HCT116 (cell line): ENCODE data around the gene HAGH. TPM values are rescaled to one million over a fixed set of nuclear protein-coding genes. Genes with fewer than 3 reads are reported as not detected.

Experiments
- ATAC-seq: fragments of 200-7000 bp; cut with Tn5 transposase; 2 replicates; pipeline ENCODE4 v1.9.1; 2020; ENCODE audit warnings: mild to moderate bottlenecking, moderate library complexity
- BruUV-seq: library from RNA; stranded (reverse); fragments of 400-500 nt; replicated peaks from 2 replicates; lab custom pipeline; 2021; lab: Mats Ljungman, UMichigan
- CTCF ChIA-PET: fragments of 300-600 bp; sonication (Branson Sonifier 250); formaldehyde crosslinking; loops from one replicate; lab custom pipeline; 2021; ENCODE audit warnings: antibody characterized with exemption; lab: Charles Lee
- POLR2A ChIA-PET: fragments of 300-600, 350-600 bp; sonication (Branson Sonifier 250); formaldehyde crosslinking; loops from one replicate; lab custom pipeline; 2021; ENCODE audit warnings: antibody characterized with exemption; lab: Charles Lee
- RAD21 ChIA-PET, 2 experiments: fragments of 300-600 bp; sonication (Branson Sonifier 250); formaldehyde crosslinking; loops; one replicate each; lab custom pipeline; 2023; ENCODE audit warnings: low total read pairs in 2 of 2; ENCODE audit not compliant: uncharacterized antibody in 2 of 2, unreplicated experiment in 2 of 2, low non-redundant PET in 1 of 2; lab: Charles Lee
- DNase-seq: peaks from one replicate; pipeline ENCODE4 v3.0.0-alpha.2; 2010; ENCODE audit warnings: low read depth, low spot score
- H2AFZ ChIP-seq: fragments of 200-600 bp; shearing (Covaris generic), sonication (generic); 2 replicates; pipeline ENCODE4 v1.6.1; 2017; ENCODE audit warnings: low read depth, mixed run types, mixed read lengths, antibody characterized with exemption, low read length; ENCODE audit not compliant: poor library complexity, severe bottlenecking
- H3K27ac ChIP-seq: 2 replicates; pipeline ENCODE4 v1.5.1; 2012; ENCODE audit warnings: low read depth, low read length
- H3K27me3 ChIP-seq: fragments of 200-600 bp; sonication (generic); 2 replicates; pipeline ENCODE4 v1.6.1; 2016; ENCODE audit warnings: mixed run types, low read length, mixed read lengths; ENCODE audit not compliant: insufficient read depth
- H3K36me3 ChIP-seq, 2 experiments: fragments of 200-500 bp in 1 of 2; fragments of 200-600 bp in 1 of 2; sonication (Bioruptor generic) in 1 of 2; sonication (generic) in 1 of 2; 2 replicates each; pipeline versions ENCODE4 v1.5.1 to v1.6.1; 2014 to 2016; ENCODE audit warnings: low read length in 2 of 2, inconsistent platforms in 1 of 2, mixed read lengths in 1 of 2, mixed run types in 1 of 2; ENCODE audit not compliant: insufficient read depth in 2 of 2, control insufficient read depth in 1 of 2
- H3K4me1 ChIP-seq, 2 experiments: fragments of 200-600 bp in 1 of 2; sonication (generic) in 1 of 2; 2 replicates each; pipeline versions ENCODE4 v1.5.1 to v1.6.1; 2012 to 2017; ENCODE audit warnings: low read length in 2 of 2, inconsistent platforms in 1 of 2, mild to moderate bottlenecking in 1 of 2, mixed read lengths in 1 of 2, mixed run types in 1 of 2, moderate library complexity in 1 of 2; ENCODE audit not compliant: insufficient read depth in 2 of 2, control insufficient read depth in 1 of 2
- H3K4me2 ChIP-seq: fragments of 200-600 bp; sonication (generic); 2 replicates; pipeline ENCODE4 v1.6.1; 2017; ENCODE audit warnings: mixed run types, low read length, mixed read lengths
- H3K4me3 ChIP-seq, 2 experiments: fragments of 200-600 bp in 1 of 2; sonication (generic) in 1 of 2; replicated peaks in 1 of 2; 2 replicates each; pipeline ENCODE4 v1.5.1; 2011 to 2016; ENCODE audit warnings: low read length in 2 of 2, control low read depth in 1 of 2, low read depth in 1 of 2, mild to moderate bottlenecking in 1 of 2, mixed read lengths in 1 of 2, mixed run types in 1 of 2
- H3K79me2 ChIP-seq: fragments of 200-600 bp; sonication (generic); 2 replicates; pipeline ENCODE4 v1.6.1; 2017; ENCODE audit warnings: mild to moderate bottlenecking, mixed run types, low read length, moderate library complexity, mixed read lengths; ENCODE audit not compliant: insufficient read depth
- H3K9ac ChIP-seq: fragments of 200-600 bp; sonication (generic); 2 replicates; pipeline ENCODE4 v1.6.1; 2016; ENCODE audit warnings: low read length, mixed read lengths
- H3K9me2 ChIP-seq: fragments of 200-600 bp; sonication (generic), shearing (Covaris generic); 2 replicates; pipeline ENCODE4 v1.6.1; 2017; ENCODE audit warnings: mixed run types, mild to moderate bottlenecking, moderate library complexity; ENCODE audit not compliant: insufficient read depth
- H3K9me3 ChIP-seq, 2 experiments: fragments of 200-500 bp in 1 of 2; fragments of 200-600 bp in 1 of 2; sonication (Bioruptor generic) in 1 of 2; sonication (generic) in 1 of 2; 2 replicates each; pipeline ENCODE4 v1.6.1; 2014 to 2017; ENCODE audit warnings: low read length in 2 of 2, mixed read lengths in 2 of 2, inconsistent platforms in 1 of 2, low read depth in 1 of 2, mild to moderate bottlenecking in 1 of 2, mixed run types in 1 of 2, moderate library complexity in 1 of 2; ENCODE audit not compliant: control insufficient read depth in 1 of 2, insufficient read depth in 1 of 2
- H4K20me1 ChIP-seq: fragments of 200-600 bp; sonication (generic), shearing (Covaris generic); 2 replicates; pipeline ENCODE4 v1.6.1; 2017; ENCODE audit warnings: mixed run types, mild to moderate bottlenecking, moderate library complexity; ENCODE audit not compliant: insufficient read depth
- CTCF ChIP-seq, 3 experiments: fragments of 200-600 bp in 1 of 3; sonication (generic) in 1 of 3; IDR thresholded peaks in 2 of 3; conservative IDR thresholded peaks in 1 of 3; 2 replicates each; pipeline ENCODE4 v1.5.1; 2012 to 2017; ENCODE audit warnings: low read depth in 2 of 3, low read length in 2 of 3, antibody characterized with exemption in 1 of 3, borderline replicate concordance in 1 of 3, control low read depth in 1 of 3, mild to moderate bottlenecking in 1 of 3, mixed read lengths in 1 of 3, mixed run types in 1 of 3, moderate library complexity in 1 of 3; ENCODE audit not compliant: insufficient read depth in 1 of 3
- EGR1 ChIP-seq: IDR thresholded peaks from 2 replicates; pipeline ENCODE4 v1.6.1; 2012; ENCODE audit warnings: low read depth
- ELF1 ChIP-seq: IDR thresholded peaks from 2 replicates; pipeline ENCODE4 v1.6.1; 2012; ENCODE audit warnings: low read depth, borderline replicate concordance
- EZH2 ChIP-seq: fragments of 200-600 bp; sonication (generic); IDR thresholded peaks from 2 replicates; pipeline ENCODE4 v1.6.1; 2017; ENCODE audit warnings: antibody characterized with exemption, mixed run types
- EZH2phosphoT487 ChIP-seq: fragments of 200-600 bp; IDR thresholded peaks from 2 replicates; pipeline ENCODE4 v1.6.1; 2018; ENCODE audit warnings: antibody characterized with exemption, borderline replicate concordance
- FOSL1 ChIP-seq: IDR thresholded peaks from 2 replicates; pipeline ENCODE4 v1.6.1; 2012; ENCODE audit warnings: low read depth
- MAX ChIP-seq: IDR thresholded peaks from 2 replicates; pipeline ENCODE4 v1.6.1; 2012
- POLR2A ChIP-seq: IDR thresholded peaks from 2 replicates; pipeline ENCODE4 v1.7.0; 2011; ENCODE audit warnings: borderline replicate concordance; ENCODE audit not compliant: insufficient read depth, insufficient read length; ENCODE audit errors: extremely low read depth
- REST ChIP-seq: IDR thresholded peaks from 2 replicates; pipeline ENCODE4 v1.6.1; 2012; ENCODE audit warnings: low read depth
- SIN3A ChIP-seq: IDR thresholded peaks from 2 replicates; pipeline ENCODE4 v1.6.1; 2012; ENCODE audit warnings: low read depth
- SRF ChIP-seq: IDR thresholded peaks from 2 replicates; pipeline ENCODE4 v1.6.1; 2012; ENCODE audit warnings: low read depth
- ZBTB33 ChIP-seq: IDR thresholded peaks from 2 replicates; pipeline ENCODE4 v1.6.1; 2011; ENCODE audit warnings: mild to moderate bottlenecking, low read length, moderate library complexity; ENCODE audit not compliant: insufficient replicate concordance; ENCODE audit errors: extremely low read depth
- ZFX ChIP-seq: fragments of 450-650 bp; IDR thresholded peaks from 2 replicates; pipeline ENCODE4 v1.6.1; 2017
- intact Hi-C: fragments of 100-400 bp; cut with micrococcal nuclease; formaldehyde crosslinking; loops from 2 replicates; pipeline ENCODE4 v1.10.0; 2022
- total RNA-seq: library from RNA; stranded (reverse); gene quantifications from one replicate; pipeline ENCODE4 v1.2.1, GENCODE V29; 2021; ENCODE audit not compliant: unreplicated experiment

The HAGH gene
- total RNA-seq, 1 experiment from 2014 or later = 39.1 TPM

- no peaks in the 10 kb centered on the region for H3K27me3 ChIP-seq
- RAD21 ChIA-PET = no interaction called here
- no peaks in the 10 kb centered on the region for H3K9me2 ChIP-seq
- no peak for ATAC-seq
- no peaks in the 10 kb centered on the region for H4K20me1 ChIP-seq
- no peak overlapping the region for H3K4me2 ChIP-seq
- TF ChIP-seq EZH2 (no peak), SRF (no peak), EZH2phosphoT487 (no peak), REST (no peak), POLR2A (no peak), FOSL1 (no peak), ZBTB33 (no peak), ZFX (no peak), ELF1 (no peak), MAX (no peak), CTCF (IDR thresholded peaks at IDR 0.05 in 2 of 3, conservative IDR thresholded peaks at IDR 0.05 in 1 of 3; ENCODE audit: borderline replicate concordance in 1 of 3, insufficient read depth in 1 of 3, low read depth in 2 of 3, low read length in 2 of 3) (no peak), EGR1 (no peak), SIN3A (no peak)
- no TSS peak for BruUV-seq
- H2AFZ ChIP-seq = no peak overlapping the region
- POLR2A ChIA-PET = no interaction called here
- no peak overlapping the region for H3K27ac ChIP-seq
- no peak overlapping the region for H3K9ac ChIP-seq
- no peak overlapping the region for H3K4me3 ChIP-seq
- no peak for DNase-seq
- no peaks in the 10 kb centered on the region for H3K9me3 ChIP-seq
- intact Hi-C loops = no loop called here
- no peaks in the 10 kb centered on the region for H3K79me2 ChIP-seq
- no peaks in the 10 kb centered on the region for H3K4me1 ChIP-seq
- H3K36me3 ChIP-seq = no peaks in the 10 kb centered on the region
- CTCF ChIA-PET = no interaction called here
Observed at GRCh38 chr16:1845985-1846384, 19.4 kb upstream of the HAGH start.
